ENCODE results near the gene TNNC2. TPM values are rescaled to one million over a fixed set of nuclear protein-coding genes. Genes with fewer than 3 reads are reported as not detected.
"Not testable (repeated sequence)": the region's sequence is repeated elsewhere in the genome, so short reads cannot be mapped to it uniquely, and the experiment has no call there.

TNNC2 gene
- total RNA-seq, 2 donors from 2014 or later, result 3.9 to 5.1 TPM

GRCh38 chr20:45797510-45797909 lies 29.6 kb downstream of the TNNC2 start:
- intact Hi-C loops (cut with DNase I, micrococcal nuclease); ATAC-seq; DNase-seq: not testable (repeated sequence)

- intact Hi-C loops (cut with DNase I, micrococcal nuclease), result no loop called here
- DNase-seq (no peak), ATAC-seq (no peak)
Observed at GRCh38 chr20:45796337-45797065, 30.6 kb downstream of the TNNC2 start.

GRCh38 chr20:45792317-45793118 lies 34.6 kb downstream of the TNNC2 start:
- peak; percentile 68 for ATAC-seq
- intact Hi-C loops (cut with DNase I, micrococcal nuclease), result no loop called here
- peak in 1 of 2 donors; percentile 51 for DNase-seq

- DNase-seq (no peak), ATAC-seq (no peak)
- intact Hi-C loops (cut with DNase I, micrococcal nuclease), result no loop called here
Observed at GRCh38 chr20:45788351-45788750, 38.8 kb downstream of the TNNC2 start.

- intact Hi-C loops (cut with DNase I, micrococcal nuclease), result no loop called here
- DNase-seq (peak; percentile 67 to 76), ATAC-seq (peak; percentile 49)
Observed at GRCh38 chr20:45783656-45784294, 43.3 kb downstream of the TNNC2 start.

- DNase-seq (no peak), ATAC-seq (no peak)
- intact Hi-C loops (cut with DNase I, micrococcal nuclease), result no loop called here
Observed at GRCh38 chr20:45782890-45783289, 44.2 kb downstream of the TNNC2 start.

GRCh38 chr20:45781391-45781931 lies 45.7 kb downstream of the TNNC2 start:
- peak; percentile 2 for ATAC-seq
- no peak for DNase-seq
- intact Hi-C loops (cut with DNase I, micrococcal nuclease), result no loop called here

GRCh38 chr20:45780159-45780558 lies 47.0 kb downstream of the TNNC2 start:
- intact Hi-C loops (cut with DNase I, micrococcal nuclease), result no loop called here
- ATAC-seq (no peak), DNase-seq (no peak)

- DNase-seq (peak; percentile 80 to 93), ATAC-seq (peak; percentile 61)
- intact Hi-C loops (cut with DNase I, micrococcal nuclease), result loop anchor here in 1 of 2 donors (10.0 kb wide), 1 partner anchor 344 kb away; no protein-coding TSS in a partner anchor
Observed at GRCh38 chr20:45779011-45779915, 47.8 kb downstream of the TNNC2 start.

- ATAC-seq, result no peak
- intact Hi-C loops (cut with DNase I, micrococcal nuclease), result loop anchor here in 1 of 2 donors (10.0 kb wide), 1 partner anchor 342 kb away; no protein-coding TSS in a partner anchor
Observed at GRCh38 chr20:45776931-45777330, 50.2 kb downstream of the TNNC2 start.

GRCh38 chr20:45775411-45775810 lies 51.7 kb downstream of the TNNC2 start:
- intact Hi-C loops (cut with DNase I, micrococcal nuclease), result loop anchor here in 1 of 2 donors (10.0 kb wide), 1 partner anchor 341 kb away; no protein-coding TSS in a partner anchor
- ATAC-seq (no peak), DNase-seq (no peak)

More at GRCh38 chr20:45776931-45777330, 50.2 kb downstream of the TNNC2 start:
- no peak for DNase-seq

- DNase-seq (peak in 1 of 2 donors; percentile 62), ATAC-seq (peak; percentile 61)
- intact Hi-C loops (cut with DNase I, micrococcal nuclease), result loop anchor here in 1 of 2 donors (10.0 kb wide), 1 partner anchor 340 kb away; no protein-coding TSS in a partner anchor
Observed at GRCh38 chr20:45774945-45775344, 52.2 kb downstream of the TNNC2 start.

Other genes with a start within 250 kb of the TNNC2 start
- not detected for gene WFDC8, start 248.0 kb downstream of the TNNC2 start, total RNA-seq
- gene WFDC10A, start 197.6 kb downstream of the TNNC2 start, total RNA-seq, result not detected
- not detected for gene WFDC9, start 196.0 kb downstream of the TNNC2 start, total RNA-seq
- gene WFDC11, start 157.1 kb downstream of the TNNC2 start, total RNA-seq, result not detected
- not detected for gene WFDC13, start 125.3 kb downstream of the TNNC2 start, total RNA-seq
- not detected for gene WFDC10B, start 122.3 kb downstream of the TNNC2 start, total RNA-seq
- not detected for gene SPINT4, start 105.0 kb downstream of the TNNC2 start, total RNA-seq
- gene WFDC3, start 35.4 kb downstream of the TNNC2 start, total RNA-seq, result 1 to 10 TPM; 2.3 to 9.8 TPM
- 10 to 100 TPM; 50.9 to 60.5 TPM for gene DNTTIP1, start 35.4 kb downstream of the TNNC2 start, total RNA-seq
- gene UBE2C, start 14.7 kb downstream of the TNNC2 start, total RNA-seq, result 10 to 100 TPM in 1 of 2 donors, 1 to 10 TPM in 1; 6.8 to 22.3 TPM
- gene SNX21, start 6.5 kb upstream of the TNNC2 start, total RNA-seq, result 10 to 100 TPM; 14.4 to 15.8 TPM
- gene ACOT8, start 30.1 kb upstream of the TNNC2 start, total RNA-seq, result 10 to 100 TPM; 46.5 to 47.9 TPM
- gene ZSWIM3, start 30.3 kb upstream of the TNNC2 start, total RNA-seq, result 1 to 10 TPM; 4.2 to 5.6 TPM
- gene ZSWIM1, start 53.9 kb upstream of the TNNC2 start, total RNA-seq, result 10 to 100 TPM; 11.8 to 12.0 TPM
- 1 to 10 TPM; 2.0 to 3.2 TPM for gene SPATA25, start 60.3 kb upstream of the TNNC2 start, total RNA-seq
- gene NEURL2, start 63.9 kb upstream of the TNNC2 start, total RNA-seq, result 1 to 10 TPM; 4.7 to 5.5 TPM
- 100 to 1,000 TPM; 513 to 538 TPM for gene CTSA, start 64.0 kb upstream of the TNNC2 start, total RNA-seq
- 10 to 100 TPM; 14.7 to 49.5 TPM for gene PLTP, start 84.8 kb upstream of the TNNC2 start, total RNA-seq
- 10 to 100 TPM; 27.2 to 32.1 TPM for gene PCIF1, start 107.4 kb upstream of the TNNC2 start, total RNA-seq
- gene ZNF335, start 144.9 kb upstream of the TNNC2 start, total RNA-seq, result 10 to 100 TPM; 14.8 to 18.2 TPM
- gene MMP9, start 181.6 kb upstream of the TNNC2 start, total RNA-seq, result 1 to 10 TPM in 1 of 2 donors, under 1 TPM in 1; 0.31 to 2.1 TPM
- 1 to 10 TPM in 1 of 2 donors, not detected in 1; 1.6 TPM for gene SLC12A5, start 201.9 kb upstream of the TNNC2 start, total RNA-seq